ENCODE measurements around the gene DNAI1. TPM values are rescaled to one million over a fixed set of nuclear protein-coding genes. Genes with fewer than 3 reads are reported as not detected.
"Not testable (repeated sequence)": the region's sequence is repeated elsewhere in the genome, so short reads cannot be mapped to it uniquely, and the experiment has no call there.

The DNAI1 gene
- total RNA-seq: 0.99 TPM in 1 of 2 replicates, not detected in the other

GRCh38 chr9:34458013-34458958 is at the start of gene DNAI1, which contains the start of gene FAM219A:
DNAI1 (plus strand) TSS chr9:34458805; CDS start chr9:34459006, 201 bp downstream.
FAM219A (minus strand) TSS chr9:34458570; CDS start chr9:34458263, 307 bp downstream.
- DNase-seq (ENCODE audit: low read depth): peak; percentile 92

GRCh38 chr9:34409154-34409553 is 49.5 kb upstream of the DNAI1 start:
- no peak for DNase-seq (ENCODE audit: low read depth)

- DNase-seq (ENCODE audit: low read depth): no peak
Observed at GRCh38 chr9:34412336-34412735, 46.3 kb upstream of the DNAI1 start.

GRCh38 chr9:34413231-34413852 is 45.3 kb upstream of the DNAI1 start:
- peak; percentile 33 for DNase-seq (ENCODE audit: low read depth)

GRCh38 chr9:34417734-34418133 is 40.9 kb upstream of the DNAI1 start:
- DNase-seq (ENCODE audit: low read depth): no peak

- DNase-seq (ENCODE audit: low read depth): no peak
Observed at GRCh38 chr9:34419716-34420504, 38.7 kb upstream of the DNAI1 start.

GRCh38 chr9:34426347-34427074 is 32.1 kb upstream of the DNAI1 start:
- DNase-seq (ENCODE audit: low read depth): no peak

- no peak for DNase-seq (ENCODE audit: low read depth)
Observed at GRCh38 chr9:34428325-34428958, 30.2 kb upstream of the DNAI1 start.

- DNase-seq (ENCODE audit: low read depth): peak; percentile 65
Observed at GRCh38 chr9:34430843-34431437, 27.7 kb upstream of the DNAI1 start.

- no peak for DNase-seq (ENCODE audit: low read depth)
Observed at GRCh38 chr9:34431667-34432066, 26.9 kb upstream of the DNAI1 start.

- DNase-seq (ENCODE audit: low read depth): peak; percentile 80
Observed at GRCh38 chr9:34437006-34437925, 21.3 kb upstream of the DNAI1 start.

- DNase-seq (ENCODE audit: low read depth): not testable (repeated sequence)
Observed at GRCh38 chr9:34437926-34438307, 20.7 kb upstream of the DNAI1 start.

- DNase-seq (ENCODE audit: low read depth): not testable (repeated sequence)
Observed at GRCh38 chr9:34438465-34438864, 20.1 kb upstream of the DNAI1 start.

- DNase-seq (ENCODE audit: low read depth): no peak
Observed at GRCh38 chr9:34440017-34440416, 18.6 kb upstream of the DNAI1 start.

- DNase-seq (ENCODE audit: low read depth): no peak
Observed at GRCh38 chr9:34442770-34443169, 15.8 kb upstream of the DNAI1 start.

GRCh38 chr9:34443533-34443932 is 15.1 kb upstream of the DNAI1 start:
- no peak for DNase-seq (ENCODE audit: low read depth)

- DNase-seq (ENCODE audit: low read depth): no peak
Observed at GRCh38 chr9:34443976-34444375, 14.6 kb upstream of the DNAI1 start.

- peak; percentile 18 for DNase-seq (ENCODE audit: low read depth)
Observed at GRCh38 chr9:34446468-34446891, 12.1 kb upstream of the DNAI1 start.

- DNase-seq (ENCODE audit: low read depth): no peak
Observed at GRCh38 chr9:34446951-34447350, 11.7 kb upstream of the DNAI1 start.
